Upper lobe of left lung (tissue), 6 donors: ENCODE results near the gene RESF1. TPM values are rescaled to one million over a fixed set of nuclear protein-coding genes. Genes with fewer than 3 reads are reported as not detected.

ENCODE experiments used
- ATAC-seq, 2 donors: fragments of 200-7000 bp; cut with Tn5 transposase; one replicate each; pipeline ENCODE4 v1.9.1; 2022; ENCODE audit warnings: mild to moderate bottlenecking in 2 of 2, moderate library complexity in 2 of 2; ENCODE audit not compliant: low FRiP score in 2 of 2
- DNase-seq, 2 donors: peaks; one replicate each; pipeline ENCODE4 v3.0.0-alpha.2; 2019 to 2020
- H3K27ac ChIP-seq, 4 donors: fragments of 200-600 bp; sonication (generic); one replicate each; pipeline ENCODE4 v1.5.1; 2016 to 2019
- H3K27me3 ChIP-seq, 4 donors: fragments of 200-600 bp; sonication (generic); one replicate each; pipeline ENCODE4 v1.5.1; 2017 to 2019
- H3K36me3 ChIP-seq, 4 donors: fragments of 200-600 bp; sonication (generic); one replicate each; pipeline ENCODE4 v1.5.1; 2016 to 2019
- H3K4me1 ChIP-seq, 4 donors: fragments of 200-600 bp; sonication (generic); one replicate each; pipeline ENCODE4 v1.5.1; 2018 to 2019
- H3K4me3 ChIP-seq, 4 donors: fragments of 200-600 bp; sonication (generic); one replicate each; pipeline ENCODE4 v1.5.1; 2017 to 2019; ENCODE audit warnings: mild to moderate bottlenecking in 2 of 4, moderate library complexity in 1 of 4
- H3K9me3 ChIP-seq, 4 donors: fragments of 200-600 bp; sonication (generic); one replicate each; pipeline ENCODE4 v1.5.1; 2018 to 2019
- EP300 ChIP-seq, 4 donors: sonication (generic); formaldehyde crosslinking; IDR thresholded peaks; one replicate each; pipeline ENCODE4 v1.5.1; 2017; ENCODE audit warnings: antibody characterized with exemption in 4 of 4, control low read depth in 2 of 4
- POLR2A ChIP-seq, 4 donors: fragments of 450-650 bp; IDR thresholded peaks; one replicate each; pipeline ENCODE4 v1.5.1; 2016 to 2017; ENCODE audit warnings: antibody characterized with exemption in 4 of 4, mild to moderate bottlenecking in 2 of 4
- POLR2AphosphoS5 ChIP-seq, 2 donors: sonication (generic); formaldehyde crosslinking; IDR thresholded peaks; one replicate each; pipeline ENCODE4 v1.5.1; 2017; ENCODE audit warnings: antibody characterized with exemption in 2 of 2
- WGBS, 2 donors: methylation state at CpG; one replicate each; pipeline ENCODE4 v1.1.5; 2017 to 2018; 5-methylcytosine and 5-hydroxymethylcytosine counted together
- total RNA-seq, 6 donors: library from RNA; depleted of rRNA in 4 of 6; stranded (reverse); fragments of >200 nt in 4 of 6; gene quantifications; one replicate each; pipeline versions ENCODE4 v1.1.0 to v1.2.1, GENCODE V29; 2016 to 2021
- TF ChIP-seq, protein P1 (sequence below), 6 experiments: fragments of 450-650 bp in 4 of 6; fragments of 200-600 bp in 2 of 6; sonication (generic) in 2 of 6; IDR thresholded peaks; one replicate each; pipeline ENCODE4 v1.5.1; 2016 to 2019; ENCODE audit warnings: antibody characterized with exemption in 6 of 6
- donor health status: DM: no; HTN: no; CAD: no; lungs with moderate emphysema.
- donor health status: DM: no; HTN: yes; CAD: no; lungs with severe emphysema.

The RESF1 gene
- total RNA-seq, 6 donors from 2014 or later = 29.7 to 124 (median 64.8) TPM

DNA sequence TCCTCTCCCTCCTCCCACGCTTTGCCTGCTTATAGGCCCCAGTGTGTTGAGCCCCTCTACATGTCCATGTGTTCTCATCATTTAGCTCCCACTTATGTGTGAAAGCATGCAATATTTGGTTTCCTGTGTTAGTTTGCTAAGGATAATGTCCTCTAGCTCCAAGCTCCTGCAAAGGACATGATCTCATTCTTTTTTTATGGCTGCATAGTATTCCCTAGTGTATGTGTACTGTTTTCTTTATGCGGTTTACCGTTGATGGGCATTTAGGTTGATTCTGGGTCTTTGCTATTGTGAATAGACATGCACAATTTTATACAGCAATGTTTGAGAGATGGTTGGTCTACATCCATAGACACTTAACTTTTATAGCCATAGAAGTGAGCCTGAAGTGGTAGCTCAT is 5.1 kb downstream of the RESF1 start:
- peaks cover 39 to 54% (median 43%) of the 10 kb centered on the region in 4 donors for H3K4me1 ChIP-seq
- DNase-seq (no peak), ATAC-seq (no peak)
- WGBS, 2 donors = 99% methylated on average over 3 of the region's 3 CpGs
- TF ChIP-seq POLR2A (IDR thresholded peaks at IDR 0.05) (no peak), POLR2AphosphoS5 (IDR thresholded peaks at IDR 0.05) (no peak), EP300 (IDR thresholded peaks at IDR 0.05) (no peak)
- TF ChIP-seq, protein P1, sequence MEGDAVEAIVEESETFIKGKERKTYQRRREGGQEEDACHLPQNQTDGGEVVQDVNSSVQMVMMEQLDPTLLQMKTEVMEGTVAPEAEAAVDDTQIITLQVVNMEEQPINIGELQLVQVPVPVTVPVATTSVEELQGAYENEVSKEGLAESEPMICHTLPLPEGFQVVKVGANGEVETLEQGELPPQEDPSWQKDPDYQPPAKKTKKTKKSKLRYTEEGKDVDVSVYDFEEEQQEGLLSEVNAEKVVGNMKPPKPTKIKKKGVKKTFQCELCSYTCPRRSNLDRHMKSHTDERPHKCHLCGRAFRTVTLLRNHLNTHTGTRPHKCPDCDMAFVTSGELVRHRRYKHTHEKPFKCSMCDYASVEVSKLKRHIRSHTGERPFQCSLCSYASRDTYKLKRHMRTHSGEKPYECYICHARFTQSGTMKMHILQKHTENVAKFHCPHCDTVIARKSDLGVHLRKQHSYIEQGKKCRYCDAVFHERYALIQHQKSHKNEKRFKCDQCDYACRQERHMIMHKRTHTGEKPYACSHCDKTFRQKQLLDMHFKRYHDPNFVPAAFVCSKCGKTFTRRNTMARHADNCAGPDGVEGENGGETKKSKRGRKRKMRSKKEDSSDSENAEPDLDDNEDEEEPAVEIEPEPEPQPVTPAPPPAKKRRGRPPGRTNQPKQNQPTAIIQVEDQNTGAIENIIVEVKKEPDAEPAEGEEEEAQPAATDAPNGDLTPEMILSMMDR (IDR thresholded peaks at IDR 0.05) = no peak
- H3K9me3 ChIP-seq = no peaks in the 10 kb centered on the region
- peak overlapping the region in 1 of 4 donors; percentile 81 for H3K4me3 ChIP-seq
- no peaks in the 10 kb centered on the region for H3K27me3 ChIP-seq
- H3K36me3 ChIP-seq = peaks cover 0 to 47% (median 4%) of the 10 kb centered on the region in 4 donors
- H3K27ac ChIP-seq = no peak overlapping the region

DNA sequence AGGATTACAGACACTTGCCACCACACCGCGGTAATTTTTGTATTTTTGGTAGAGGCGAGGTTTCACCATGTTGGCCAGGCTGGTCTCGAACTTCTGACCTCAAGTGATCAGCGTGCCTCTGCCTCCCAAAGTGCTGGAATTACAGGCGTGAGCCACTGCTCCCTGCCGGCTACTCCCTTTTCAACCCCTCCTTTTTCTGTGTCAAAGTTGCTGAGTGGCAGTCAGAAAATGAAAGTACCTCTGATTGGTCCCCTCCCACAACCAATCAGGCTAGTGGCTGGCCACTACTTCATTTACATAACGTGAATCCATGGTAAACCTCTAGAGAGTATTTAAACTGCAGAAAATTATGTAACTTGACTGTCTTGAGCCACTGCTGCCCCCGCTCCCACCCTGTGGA is 5.9 kb downstream of the RESF1 start:
- Histone ChIP-seq H3K36me3 (peaks cover 0 to 48% (median 4%) of the 10 kb centered on the region in 4 donors), H3K4me3 (peak overlapping the region in 1 of 4 donors; percentile 7), H3K9me3 (no peaks in the 10 kb centered on the region), H3K27ac (no peak overlapping the region), H3K27me3 (no peaks in the 10 kb centered on the region), H3K4me1 (peaks cover 39 to 54% (median 45%) of the 10 kb centered on the region in 4 donors)
- no peak for DNase-seq
- no peak for ATAC-seq
- TF ChIP-seq POLR2AphosphoS5 (IDR thresholded peaks at IDR 0.05) = no peak
- TF ChIP-seq, protein P1 (IDR thresholded peaks at IDR 0.05) = no peak
- WGBS, 2 donors = 95 to 97% methylated on average over 9 of the region's 9 CpGs

DNA sequence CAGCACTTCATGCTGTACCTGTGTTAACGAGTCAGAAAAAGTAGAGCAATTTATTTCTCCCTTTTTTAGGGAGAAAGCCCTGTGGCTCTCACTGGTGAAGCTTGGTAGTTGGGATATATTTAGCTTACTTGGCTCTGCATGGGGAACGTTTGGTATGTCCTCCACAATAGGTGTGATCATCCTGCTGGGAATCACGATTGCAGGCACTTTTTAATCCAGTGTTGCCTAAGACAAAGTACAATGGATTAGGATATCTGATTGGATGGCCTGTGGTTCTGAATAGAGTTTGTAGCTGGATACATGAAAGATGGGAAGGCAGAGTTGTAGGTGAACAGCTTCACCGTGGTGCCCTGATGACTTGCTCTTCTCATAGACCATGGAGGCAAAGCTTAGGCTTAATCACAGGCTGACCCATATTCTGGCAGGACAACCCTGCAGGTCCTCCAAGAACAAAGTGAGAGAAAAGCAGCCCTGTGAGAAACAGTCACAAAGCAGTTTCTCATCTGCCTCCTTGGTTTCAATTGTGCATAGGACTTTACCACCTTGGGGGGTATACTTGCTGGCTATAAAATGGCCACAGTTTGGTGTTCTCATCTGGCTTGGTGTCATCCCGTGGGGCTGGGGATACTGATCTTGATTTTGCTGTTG is 7.5 kb downstream of the RESF1 start:
- H3K36me3 ChIP-seq = peaks cover 8 to 56% (median 19%) of the 10 kb centered on the region in 4 donors
- WGBS, 2 donors = 58 to 63% methylated on average over 5 of the region's 5 CpGs
- ATAC-seq = no peak
- H3K27me3 ChIP-seq = no peaks in the 10 kb centered on the region
- H3K27ac ChIP-seq = peak overlapping the region in 1 of 4 donors; percentile 10
- no peak for DNase-seq
- no peaks in the 10 kb centered on the region for H3K9me3 ChIP-seq
- H3K4me1 ChIP-seq = peaks cover 30 to 38% (median 32%) of the 10 kb centered on the region in 4 donors
- no peak overlapping the region for H3K4me3 ChIP-seq
- no peak for TF ChIP-seq EP300 (IDR thresholded peaks at IDR 0.05)
- TF ChIP-seq POLR2A (IDR thresholded peaks at IDR 0.05) = no peak
- no peak for TF ChIP-seq POLR2AphosphoS5 (IDR thresholded peaks at IDR 0.05)
- TF ChIP-seq, protein P1 (IDR thresholded peaks at IDR 0.05) = no peak

DNA sequence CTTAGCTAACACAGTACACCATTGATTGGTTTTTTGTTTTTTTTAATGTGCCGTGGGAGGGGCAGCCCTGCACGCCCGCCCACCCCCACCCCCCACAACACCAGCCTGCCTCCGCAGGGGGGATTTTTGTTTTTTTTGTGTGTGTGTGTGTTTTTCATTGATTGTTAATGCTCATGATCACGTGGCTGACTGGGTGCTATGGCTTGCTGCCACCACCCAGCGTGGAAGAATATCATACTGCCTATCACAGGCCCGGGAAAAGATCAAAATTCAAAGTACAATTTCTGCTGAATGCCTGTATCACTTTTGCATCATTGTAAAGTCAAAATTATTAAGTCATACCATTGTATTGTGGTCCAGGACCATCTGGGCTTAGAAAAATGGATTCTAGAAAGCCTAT is 8.3 kb downstream of the RESF1 start:
- Histone ChIP-seq H3K4me3 (no peak overlapping the region), H3K27me3 (no peaks in the 10 kb centered on the region), H3K27ac (peak overlapping the region in 1 of 4 donors; percentile 27), H3K36me3 (peaks cover 8 to 56% (median 26%) of the 10 kb centered on the region in 4 donors), H3K4me1 (peaks cover 23 to 29% (median 26%) of the 10 kb centered on the region in 4 donors), H3K9me3 (no peaks in the 10 kb centered on the region)
- ATAC-seq (no peak), DNase-seq (no peak)
- no peak for TF ChIP-seq EP300 (IDR thresholded peaks at IDR 0.05)
- TF ChIP-seq, protein P1 (IDR thresholded peaks at IDR 0.05) = no peak
- TF ChIP-seq POLR2A (IDR thresholded peaks at IDR 0.05) = no peak
- no peak for TF ChIP-seq POLR2AphosphoS5 (IDR thresholded peaks at IDR 0.05)
- 84 to 88% methylated on average over 7 of the region's 7 CpGs for WGBS, 2 donors

DNA sequence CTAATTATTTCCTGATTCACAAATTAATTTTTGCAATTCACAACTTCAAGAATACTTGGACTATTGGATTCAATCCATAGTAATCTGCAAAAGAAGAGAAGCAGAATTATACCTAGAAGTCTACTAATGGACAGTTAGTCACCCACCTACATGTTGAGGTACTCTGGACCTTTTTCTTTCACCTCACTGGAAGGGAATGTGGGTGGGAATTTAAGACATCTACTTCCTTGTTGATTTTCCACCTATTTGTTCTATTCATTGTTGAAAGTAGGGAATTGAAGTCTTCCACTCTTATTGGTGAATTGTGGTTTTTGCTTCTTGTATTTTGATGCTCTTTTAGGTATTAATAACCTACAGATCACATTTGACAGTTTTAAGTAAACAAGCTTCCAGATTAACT is 11.0 kb downstream of the RESF1 start:
- Histone ChIP-seq H3K27ac (no peak overlapping the region), H3K27me3 (no peaks in the 10 kb centered on the region), H3K9me3 (no peaks in the 10 kb centered on the region), H3K36me3 (peaks cover 8 to 57% (median 40%) of the 10 kb centered on the region in 4 donors), H3K4me1 (peaks cover 20 to 22% (median 21%) of the 10 kb centered on the region in 4 donors), H3K4me3 (no peak overlapping the region)
- TF ChIP-seq EP300 (IDR thresholded peaks at IDR 0.05) (no peak), POLR2A (IDR thresholded peaks at IDR 0.05) (no peak), POLR2AphosphoS5 (IDR thresholded peaks at IDR 0.05) (no peak)
- TF ChIP-seq, protein P1 (IDR thresholded peaks at IDR 0.05) = no peak
- ATAC-seq (no peak), DNase-seq (no peak)
